AG10803 (cell line): ENCODE measurements around the gene CIAPIN1.

Experiments used
- DNase-seq: peaks from one replicate; pipeline ENCODE4 v3.0.0; 2010; ENCODE audit warnings: low read depth
- H3K4me3 ChIP-seq: 2 replicates; pipeline ENCODE4 v1.5.1; 2011; ENCODE audit warnings: mild to moderate bottlenecking, low read length, control low read depth
- TF ChIP-seq, protein P1 (sequence below): conservative IDR thresholded peaks from 2 replicates; pipeline ENCODE4 v1.5.1; 2011; ENCODE audit warnings: mild to moderate bottlenecking, low read length, control low read depth, inconsistent platforms

Gene CIAPIN1

DNA sequence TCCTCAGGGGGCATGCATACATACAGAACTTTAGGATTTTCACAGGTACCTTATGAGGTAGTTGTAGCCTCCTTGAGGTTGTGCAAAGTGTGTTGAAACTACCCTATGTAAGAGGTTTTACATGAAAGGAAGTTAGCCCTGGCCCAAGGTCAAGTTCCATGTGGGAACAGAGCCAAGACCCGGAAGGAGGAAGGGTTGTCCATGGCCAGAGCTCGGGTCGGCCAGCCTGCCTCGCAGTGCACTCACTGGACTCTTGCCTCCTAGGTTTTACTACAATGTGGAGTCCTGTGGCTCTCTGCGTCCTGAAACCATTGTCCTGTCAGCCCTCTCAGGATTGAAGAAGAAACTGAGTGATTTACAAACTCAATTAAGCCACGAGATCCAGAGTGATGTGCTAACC lies 23.5 kb upstream of the CIAPIN1 start:
- TF ChIP-seq, protein P1, sequence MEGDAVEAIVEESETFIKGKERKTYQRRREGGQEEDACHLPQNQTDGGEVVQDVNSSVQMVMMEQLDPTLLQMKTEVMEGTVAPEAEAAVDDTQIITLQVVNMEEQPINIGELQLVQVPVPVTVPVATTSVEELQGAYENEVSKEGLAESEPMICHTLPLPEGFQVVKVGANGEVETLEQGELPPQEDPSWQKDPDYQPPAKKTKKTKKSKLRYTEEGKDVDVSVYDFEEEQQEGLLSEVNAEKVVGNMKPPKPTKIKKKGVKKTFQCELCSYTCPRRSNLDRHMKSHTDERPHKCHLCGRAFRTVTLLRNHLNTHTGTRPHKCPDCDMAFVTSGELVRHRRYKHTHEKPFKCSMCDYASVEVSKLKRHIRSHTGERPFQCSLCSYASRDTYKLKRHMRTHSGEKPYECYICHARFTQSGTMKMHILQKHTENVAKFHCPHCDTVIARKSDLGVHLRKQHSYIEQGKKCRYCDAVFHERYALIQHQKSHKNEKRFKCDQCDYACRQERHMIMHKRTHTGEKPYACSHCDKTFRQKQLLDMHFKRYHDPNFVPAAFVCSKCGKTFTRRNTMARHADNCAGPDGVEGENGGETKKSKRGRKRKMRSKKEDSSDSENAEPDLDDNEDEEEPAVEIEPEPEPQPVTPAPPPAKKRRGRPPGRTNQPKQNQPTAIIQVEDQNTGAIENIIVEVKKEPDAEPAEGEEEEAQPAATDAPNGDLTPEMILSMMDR = no peak
- H3K4me3 ChIP-seq = no peak overlapping the region
- no peak for DNase-seq

DNA sequence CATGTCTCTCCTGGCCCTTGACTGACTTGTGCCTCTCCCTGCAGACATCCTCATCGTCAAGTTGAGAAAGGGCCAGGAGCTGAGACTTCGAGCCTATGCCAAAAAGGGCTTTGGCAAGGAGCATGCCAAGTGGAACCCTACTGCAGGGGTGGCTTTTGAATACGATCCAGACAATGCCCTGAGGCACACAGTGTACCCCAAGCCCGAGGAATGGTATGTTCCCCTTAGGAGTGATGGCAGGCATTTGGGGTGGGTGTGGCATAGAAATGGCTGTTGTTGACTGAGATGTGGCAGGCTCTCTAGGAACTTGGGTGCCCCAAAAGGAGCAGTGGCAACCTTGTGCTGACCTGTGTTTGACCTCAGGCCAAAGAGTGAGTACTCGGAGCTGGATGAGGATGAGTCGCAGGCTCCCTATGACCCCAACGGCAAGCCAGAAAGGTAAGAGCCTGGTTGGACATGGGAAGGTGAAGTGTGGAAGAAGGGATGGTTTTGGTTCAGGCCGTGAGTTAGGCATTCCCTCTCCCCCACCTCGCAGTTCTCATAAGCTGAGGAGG lies 22.8 kb upstream of the CIAPIN1 start:
- no peak for DNase-seq
- H3K4me3 ChIP-seq = no peak overlapping the region
- TF ChIP-seq, protein P1 = no peak

DNA sequence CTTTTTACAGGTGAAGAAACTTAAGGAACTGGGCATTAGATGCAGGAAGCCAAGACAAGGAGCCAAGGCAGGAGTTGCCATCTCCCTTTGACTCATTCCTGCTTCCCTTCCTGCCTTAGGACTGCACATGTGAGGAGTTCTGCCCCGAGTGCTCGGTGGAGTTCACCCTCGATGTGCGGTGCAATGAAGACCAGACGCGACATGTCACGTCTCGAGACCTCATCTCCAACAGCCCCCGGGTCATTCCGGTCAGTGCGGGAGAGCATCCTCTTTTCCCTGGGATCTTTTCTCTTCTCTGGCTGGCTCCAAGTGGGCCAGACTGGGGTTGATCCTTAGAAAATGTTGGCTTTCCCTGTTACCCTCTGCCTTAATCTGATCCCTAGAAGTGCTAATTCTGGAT lies 21.9 kb upstream of the CIAPIN1 start:
- TF ChIP-seq, protein P1 = no peak
- DNase-seq = no peak
- no peak overlapping the region for H3K4me3 ChIP-seq

DNA sequence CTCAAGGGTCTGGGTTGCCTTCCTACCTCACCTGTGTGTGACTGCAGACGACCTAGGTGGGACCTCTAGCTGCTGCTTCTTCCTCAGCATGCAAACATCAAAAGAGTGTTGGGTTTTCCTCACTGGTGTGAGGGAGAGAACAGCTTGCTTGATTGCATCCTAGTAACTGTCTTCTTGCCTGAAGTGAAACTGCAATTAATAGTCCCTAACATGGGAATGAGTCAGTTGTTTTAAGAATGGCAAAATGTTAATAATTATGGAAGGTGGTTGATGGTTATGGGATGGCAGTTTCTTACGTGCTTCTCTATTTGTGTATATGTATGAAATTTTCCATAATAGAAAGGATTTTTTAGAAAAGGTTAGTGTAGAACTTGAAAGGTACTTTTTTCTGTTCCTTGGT lies 21.2 kb upstream of the CIAPIN1 start:
- TF ChIP-seq, protein P1 = no peak
- no peak overlapping the region for H3K4me3 ChIP-seq
- no peak for DNase-seq

DNA sequence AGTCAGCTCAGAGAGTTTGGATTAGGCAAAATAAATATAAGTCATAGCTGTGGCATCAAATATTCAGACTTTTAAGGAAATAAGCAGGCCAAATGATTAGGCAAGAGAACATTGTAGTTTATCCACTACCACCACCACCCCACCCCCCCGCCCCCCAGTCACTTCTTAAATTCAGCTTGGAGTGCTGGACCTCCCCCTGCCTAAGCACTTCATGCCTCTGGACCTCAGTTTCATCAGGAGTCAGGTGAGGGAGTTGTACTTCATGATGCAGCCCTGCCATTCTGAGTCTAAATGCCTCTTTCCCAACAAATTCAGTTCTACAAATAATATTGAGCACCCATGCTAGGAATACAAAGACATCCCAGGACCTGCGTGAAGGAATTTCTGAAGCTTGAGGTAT lies 17.3 kb upstream of the CIAPIN1 start:
- no peak overlapping the region for H3K4me3 ChIP-seq
- no peak for DNase-seq
- TF ChIP-seq, protein P1 = no peak

DNA sequence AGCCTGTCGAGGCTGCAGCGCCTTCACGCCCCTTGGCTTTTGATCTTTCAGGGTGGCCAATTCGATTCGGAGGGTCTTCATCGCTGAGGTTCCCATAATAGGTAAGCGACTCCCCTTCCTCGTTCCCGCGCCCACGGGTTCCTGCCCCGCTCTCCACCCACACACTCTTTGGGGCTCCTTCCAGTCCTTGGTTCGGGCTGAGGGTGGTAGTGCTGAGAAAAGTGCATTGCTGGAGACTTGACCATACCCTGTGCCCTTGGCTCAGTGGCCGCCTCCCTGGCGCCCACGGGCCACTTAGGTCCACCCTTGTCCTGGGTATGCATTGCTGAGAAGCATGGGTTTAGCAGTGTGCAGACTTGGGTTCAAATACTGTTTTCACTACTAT lies 15.8 kb upstream of the CIAPIN1 start:
- DNase-seq = no peak
- peak overlapping the region; percentile 92 for H3K4me3 ChIP-seq
- TF ChIP-seq, protein P1 = no peak

DNA sequence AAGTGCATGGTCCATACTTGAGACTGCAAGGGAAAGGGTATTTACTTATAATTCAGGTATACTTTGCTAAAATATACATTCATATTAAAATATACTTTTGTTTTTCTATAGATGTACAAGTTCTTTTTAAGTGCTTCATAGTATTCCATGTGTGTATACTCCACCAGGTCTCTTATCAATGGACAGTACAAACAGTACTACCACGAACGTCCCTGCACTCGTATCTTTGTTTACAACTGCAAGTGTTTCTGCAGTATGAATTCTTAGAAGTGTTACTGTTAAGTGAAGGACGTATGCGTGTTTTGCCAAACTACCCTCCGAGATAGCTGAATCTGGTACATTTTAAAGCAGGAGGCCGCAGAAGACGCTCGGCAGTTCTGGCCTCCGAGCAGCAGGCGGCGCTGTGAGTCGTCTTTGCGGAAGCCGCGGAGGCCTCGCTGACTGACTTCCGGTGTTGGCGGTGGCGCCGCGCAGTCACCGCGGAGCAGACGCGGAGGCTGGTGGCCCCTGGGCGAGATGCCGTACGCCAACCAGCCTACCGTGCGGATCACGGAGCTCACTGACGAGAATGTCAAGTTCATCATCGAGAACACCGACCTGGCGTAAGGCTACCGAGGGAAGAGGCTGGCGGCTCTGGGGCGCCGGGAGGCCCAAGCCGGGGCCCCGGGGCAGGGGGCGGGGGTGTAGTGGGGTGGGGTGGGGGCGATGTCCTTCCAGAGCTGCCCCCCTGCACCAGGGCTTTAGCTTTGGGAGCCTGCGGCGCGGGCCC lies 15.2 kb upstream of the CIAPIN1 start, which contains the start of gene POLR2C:
TSS of gene POLR2C (plus strand) at position 471 of the 769 bp plus-strand sequence. CDS start at position 517, 46 bp downstream.
- TF ChIP-seq, protein P1 = peak; percentile 82
- peak within 1 kb of the TSS; percentile 92 for H3K4me3 ChIP-seq
- peak; percentile 86 for DNase-seq
